Measurements from ENCODE around the gene ZBTB16. TPM values are rescaled to one million over a fixed set of nuclear protein-coding genes. Genes with fewer than 3 reads are reported as not detected.
A peak's percentile ranks its signal among the peaks of the same experiment; 100 is the strongest.

The ZBTB16 gene
- total RNA-seq, 2 donors from 2014 or later: 2.0 to 13.7 TPM

GRCh38 chr11:114132944-114133394, 73.5 kb downstream of the ZBTB16 start:
- TF ChIP-seq CTCF (IDR thresholded peaks at IDR 0.05): no peak
- Histone ChIP-seq H3K27me3 (no peaks in the 10 kb centered on the region), H3K9ac (ENCODE audit: low read depth in 2 of 2, low read length in 2 of 2) (peak overlapping the region in 1 of 2 donors; percentile 10), H3K4me3 (no peak overlapping the region), H3K9me3 (no peaks in the 10 kb centered on the region), H3K4me1 (peaks cover 21% of the 10 kb centered on the region), H3K36me3 (no peaks in the 10 kb centered on the region), H3K27ac (peak overlapping the region; percentile 51)
- peak; percentile 53 for DNase-seq
- intact Hi-C loops (cut with DNase I): no loop called here

GRCh38 chr11:114133548-114134329, 74.2 kb downstream of the ZBTB16 start:
- DNase-seq: no peak
- Histone ChIP-seq H3K9ac (ENCODE audit: low read depth in 2 of 2, low read length in 2 of 2) (no peak overlapping the region), H3K36me3 (no peaks in the 10 kb centered on the region), H3K27me3 (no peaks in the 10 kb centered on the region), H3K9me3 (no peaks in the 10 kb centered on the region), H3K27ac (no peak overlapping the region), H3K4me3 (no peak overlapping the region), H3K4me1 (peaks cover 20% of the 10 kb centered on the region)
- intact Hi-C loops (cut with DNase I): no loop called here
- no peak for TF ChIP-seq CTCF (IDR thresholded peaks at IDR 0.05)

- no peak overlapping the region for H3K9ac ChIP-seq (ENCODE audit: low read depth in 2 of 2, low read length in 2 of 2)
- no peak for DNase-seq
- no peak overlapping the region for H3K27ac ChIP-seq
- H3K27me3 ChIP-seq: no peaks in the 10 kb centered on the region
- intact Hi-C loops (cut with DNase I): no loop called here
- H3K4me1 ChIP-seq: peaks cover 17% of the 10 kb centered on the region
- TF ChIP-seq CTCF (IDR thresholded peaks at IDR 0.05): no peak
- no peak overlapping the region for H3K4me3 ChIP-seq
- no peaks in the 10 kb centered on the region for H3K9me3 ChIP-seq
- no peaks in the 10 kb centered on the region for H3K36me3 ChIP-seq
Measured at GRCh38 chr11:114134870-114135269, 75.4 kb downstream of the ZBTB16 start.

- no peak for DNase-seq
- Histone ChIP-seq H3K9me3 (no peaks in the 10 kb centered on the region), H3K4me1 (peaks cover 17% of the 10 kb centered on the region), H3K27ac (no peak overlapping the region), H3K27me3 (no peaks in the 10 kb centered on the region), H3K36me3 (no peaks in the 10 kb centered on the region), H3K9ac (ENCODE audit: low read depth in 2 of 2, low read length in 2 of 2) (no peak overlapping the region), H3K4me3 (no peak overlapping the region)
- TF ChIP-seq CTCF (IDR thresholded peaks at IDR 0.05): no peak
- intact Hi-C loops (cut with DNase I): no loop called here
Measured at GRCh38 chr11:114135737-114136151, 76.2 kb downstream of the ZBTB16 start.

GRCh38 chr11:114136686-114137640, 77.5 kb downstream of the ZBTB16 start:
- Histone ChIP-seq H3K27me3 (no peaks in the 10 kb centered on the region), H3K36me3 (no peaks in the 10 kb centered on the region), H3K4me3 (no peak overlapping the region), H3K4me1 (peaks cover 12% of the 10 kb centered on the region), H3K9ac (ENCODE audit: low read depth in 2 of 2, low read length in 2 of 2) (no peak overlapping the region), H3K9me3 (no peaks in the 10 kb centered on the region), H3K27ac (no peak overlapping the region)
- no peak for TF ChIP-seq CTCF (IDR thresholded peaks at IDR 0.05)
- no peak for DNase-seq
- intact Hi-C loops (cut with DNase I): no loop called here
